Type B pancreatic cell (in vitro differentiated cells): ENCODE measurements around the gene KAZN. TPM values are rescaled to one million over a fixed set of nuclear protein-coding genes. Genes with fewer than 3 reads are reported as not detected.

Experiments used
- DNase-seq: peaks from one replicate; pipeline ENCODE4 v3.0.0; 2021; ENCODE audit warnings: mixed read lengths; ENCODE audit not compliant: unreplicated experiment; ENCODE audit errors: extremely low spot score
- H3K27ac Mint-ChIP-seq: 2 replicates; pipeline ENCODE4 v1.8.0; 2021; ENCODE audit warnings: mild to moderate bottlenecking, mixed read lengths
- H3K27me3 Mint-ChIP-seq: 2 replicates; pipeline ENCODE4 v1.8.0; 2021; ENCODE audit warnings: mixed read lengths
- H3K36me3 Mint-ChIP-seq: 2 replicates; pipeline ENCODE4 v1.8.0; 2021; ENCODE audit warnings: mixed read lengths
- H3K4me1 Mint-ChIP-seq: one replicate; pipeline ENCODE4 v1.8.0; 2021; ENCODE audit warnings: mixed read lengths; ENCODE audit not compliant: unreplicated experiment
- H3K4me3 Mint-ChIP-seq: 2 replicates; pipeline ENCODE4 v1.8.0; 2021; ENCODE audit warnings: mild to moderate bottlenecking, mixed read lengths
- H3K9me3 Mint-ChIP-seq: 2 replicates; pipeline ENCODE4 v1.8.0; 2021; ENCODE audit warnings: mixed read lengths
- total RNA-seq: library from RNA; stranded (reverse); gene quantifications from 2 replicates; pipeline ENCODE4 v1.2.1, GENCODE V29; 2021; ENCODE audit warnings: low replicate concordance
- TF ChIP-seq, protein P1 (sequence below): fragments of 200-600 bp; sonication (generic); conservative IDR thresholded peaks from 2 replicates; pipeline ENCODE4 v1.5.0; 2021; ENCODE audit warnings: antibody characterized with exemption, mild to moderate bottlenecking

Gene KAZN
- total RNA-seq, 1 donor from 2014 or later: 33.7 TPM

DNA sequence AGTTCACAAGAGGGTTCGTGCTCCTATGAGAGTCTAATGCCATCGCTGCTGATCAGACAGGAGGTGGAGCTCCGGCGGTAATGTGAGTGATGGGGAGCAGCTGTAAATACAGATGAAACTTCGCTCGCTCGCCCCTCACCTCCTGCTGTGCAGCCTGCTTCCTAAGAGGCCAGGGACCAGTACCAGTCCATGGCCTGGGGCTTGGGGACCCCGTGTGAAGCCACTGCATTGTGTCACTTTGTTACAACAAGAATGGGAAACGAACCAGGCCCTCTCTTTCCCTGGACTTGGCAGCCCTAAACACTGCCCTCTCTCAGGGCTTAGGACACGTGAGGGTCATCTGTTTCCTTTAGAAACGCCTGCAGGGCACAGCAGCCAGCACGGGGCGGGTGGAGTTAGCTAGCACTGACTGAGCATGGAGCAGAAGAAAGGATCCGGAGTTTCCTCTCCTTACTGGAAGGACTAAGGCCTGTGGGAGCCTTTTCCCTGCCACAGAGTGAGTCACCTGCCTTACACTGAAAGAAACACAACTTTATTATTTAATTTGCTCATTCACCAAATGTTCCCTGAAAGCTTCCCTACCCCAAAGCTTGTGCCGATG is 369.9 kb downstream of the KAZN start:
- peak overlapping the region; percentile 59 for H3K27ac Mint-ChIP-seq
- H3K4me3 Mint-ChIP-seq: no peak overlapping the region
- TF ChIP-seq, protein P1, sequence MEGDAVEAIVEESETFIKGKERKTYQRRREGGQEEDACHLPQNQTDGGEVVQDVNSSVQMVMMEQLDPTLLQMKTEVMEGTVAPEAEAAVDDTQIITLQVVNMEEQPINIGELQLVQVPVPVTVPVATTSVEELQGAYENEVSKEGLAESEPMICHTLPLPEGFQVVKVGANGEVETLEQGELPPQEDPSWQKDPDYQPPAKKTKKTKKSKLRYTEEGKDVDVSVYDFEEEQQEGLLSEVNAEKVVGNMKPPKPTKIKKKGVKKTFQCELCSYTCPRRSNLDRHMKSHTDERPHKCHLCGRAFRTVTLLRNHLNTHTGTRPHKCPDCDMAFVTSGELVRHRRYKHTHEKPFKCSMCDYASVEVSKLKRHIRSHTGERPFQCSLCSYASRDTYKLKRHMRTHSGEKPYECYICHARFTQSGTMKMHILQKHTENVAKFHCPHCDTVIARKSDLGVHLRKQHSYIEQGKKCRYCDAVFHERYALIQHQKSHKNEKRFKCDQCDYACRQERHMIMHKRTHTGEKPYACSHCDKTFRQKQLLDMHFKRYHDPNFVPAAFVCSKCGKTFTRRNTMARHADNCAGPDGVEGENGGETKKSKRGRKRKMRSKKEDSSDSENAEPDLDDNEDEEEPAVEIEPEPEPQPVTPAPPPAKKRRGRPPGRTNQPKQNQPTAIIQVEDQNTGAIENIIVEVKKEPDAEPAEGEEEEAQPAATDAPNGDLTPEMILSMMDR: no peak
- H3K36me3 Mint-ChIP-seq: peaks cover 35% of the 10 kb centered on the region
- H3K27me3 Mint-ChIP-seq: no peaks in the 10 kb centered on the region
- no peak for DNase-seq
- H3K4me1 Mint-ChIP-seq: peaks cover 42% of the 10 kb centered on the region
- peaks cover 6% of the 10 kb centered on the region for H3K9me3 Mint-ChIP-seq

DNA sequence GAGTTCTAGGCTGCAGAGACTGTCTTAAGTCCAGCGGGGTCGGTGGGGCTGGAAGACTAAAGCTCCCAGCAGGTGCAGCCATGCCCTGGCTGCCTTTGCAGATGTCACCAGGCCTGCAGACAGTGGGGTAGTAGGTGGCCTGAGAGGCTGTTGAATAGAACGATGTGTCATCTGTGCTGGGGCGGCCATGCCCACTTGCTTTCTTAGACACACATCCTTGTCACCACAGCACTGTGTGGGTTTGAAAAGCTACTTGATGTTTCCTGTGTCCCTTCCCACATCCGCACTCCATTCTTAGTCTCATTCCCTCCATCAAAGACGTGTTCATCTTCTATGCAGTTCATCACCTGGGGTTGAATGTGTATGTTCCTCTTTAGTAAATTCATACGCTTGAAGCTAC is 370.5 kb downstream of the KAZN start:
- peaks cover 10% of the 10 kb centered on the region for H3K9me3 Mint-ChIP-seq
- TF ChIP-seq, protein P1: no peak
- no peak overlapping the region for H3K4me3 Mint-ChIP-seq
- H3K36me3 Mint-ChIP-seq: peaks cover 33% of the 10 kb centered on the region
- H3K4me1 Mint-ChIP-seq: peaks cover 42% of the 10 kb centered on the region
- H3K27ac Mint-ChIP-seq: no peak overlapping the region
- no peak for DNase-seq
- H3K27me3 Mint-ChIP-seq: no peaks in the 10 kb centered on the region

GRCh38 chr1:14970115-14970798 is 371.8 kb downstream of the KAZN start:
- Mint-ChIP-seq H3K4me1 (peaks cover 39% of the 10 kb centered on the region), H3K9me3 (peaks cover 10% of the 10 kb centered on the region), H3K36me3 (peaks cover 34% of the 10 kb centered on the region), H3K27ac (no peak overlapping the region), H3K4me3 (peak overlapping the region; percentile 26), H3K27me3 (no peaks in the 10 kb centered on the region)
- DNase-seq: no peak
- TF ChIP-seq, protein P1: no peak

DNA sequence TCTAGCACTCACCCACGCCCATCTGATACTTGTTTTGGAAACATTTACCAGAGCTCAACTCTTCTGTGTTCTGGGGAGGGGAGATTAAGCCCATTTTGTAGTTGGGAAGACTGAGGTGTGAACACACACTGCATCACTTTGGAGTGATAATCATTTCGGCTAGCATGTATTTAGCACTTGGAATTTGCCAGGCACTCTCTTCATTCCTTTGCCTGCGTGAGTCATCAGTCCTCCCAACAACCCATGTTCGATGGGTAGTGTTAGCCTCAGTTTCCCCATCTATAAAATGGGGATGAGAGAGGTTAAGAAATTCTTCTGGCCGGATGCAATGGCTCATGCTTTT is 372.3 kb downstream of the KAZN start:
- peaks cover 10% of the 10 kb centered on the region for H3K9me3 Mint-ChIP-seq
- no peaks in the 10 kb centered on the region for H3K27me3 Mint-ChIP-seq
- DNase-seq: no peak
- TF ChIP-seq, protein P1: no peak
- H3K36me3 Mint-ChIP-seq: peaks cover 34% of the 10 kb centered on the region
- H3K4me1 Mint-ChIP-seq: peaks cover 37% of the 10 kb centered on the region
- no peak overlapping the region for H3K27ac Mint-ChIP-seq
- H3K4me3 Mint-ChIP-seq: peak overlapping the region; percentile 26

- Mint-ChIP-seq H3K27ac (no peak overlapping the region), H3K4me3 (peak overlapping the region; percentile 25), H3K27me3 (no peaks in the 10 kb centered on the region), H3K36me3 (peaks cover 32% of the 10 kb centered on the region), H3K4me1 (peaks cover 37% of the 10 kb centered on the region), H3K9me3 (peaks cover 10% of the 10 kb centered on the region)
- TF ChIP-seq, protein P1: no peak
- no peak for DNase-seq
These were observed 372.7 kb downstream of the KAZN start for GRCh38 chr1:14971221-14971620.
